DND-41 (cell line): ENCODE results near the gene RNF213.
"Not testable (repeated sequence)": the region's sequence is repeated elsewhere in the genome, so short reads cannot be mapped to it uniquely, and the experiment has no call there.

Source experiments
- ATAC-seq: fragments of 200-7000 bp; cut with Tn5 transposase; 3 replicates; pipeline ENCODE4 v1.9.1; 2021; ENCODE audit warnings: low read depth; ENCODE audit not compliant: insufficient read depth
- DNase-seq: peaks from one replicate; pipeline ENCODE4 v3.0.0-alpha.2; 2020
- H2AFZ ChIP-seq: 2 replicates; pipeline ENCODE4 v1.6.0; 2012; ENCODE audit warnings: low read depth, low read length
- H3K27ac ChIP-seq: 2 replicates; pipeline ENCODE4 v1.5.1; 2012; ENCODE audit warnings: low read length, inconsistent platforms
- H3K27me3 ChIP-seq: fragments of 200-600 bp; sonication (generic); 2 replicates; pipeline ENCODE4 v1.6.0; 2012; ENCODE audit warnings: low read length, mild to moderate bottlenecking, inconsistent platforms; ENCODE audit not compliant: insufficient read depth, poor library complexity
- H3K36me3 ChIP-seq: 2 replicates; pipeline ENCODE4 v1.5.1; 2012; ENCODE audit warnings: low read length, inconsistent platforms; ENCODE audit not compliant: insufficient read depth
- H3K4me1 ChIP-seq: 2 replicates; pipeline ENCODE4 v1.5.1; 2012; ENCODE audit warnings: mild to moderate bottlenecking, low read length; ENCODE audit not compliant: insufficient read depth
- H3K4me2 ChIP-seq: 2 replicates; pipeline ENCODE4 v1.6.0; 2012; ENCODE audit warnings: mild to moderate bottlenecking, moderate library complexity, low read length, inconsistent platforms; ENCODE audit not compliant: insufficient read depth
- H3K4me3 ChIP-seq, 2 experiments: fragments of 200-600 bp in 1 of 2; shearing (Covaris generic) in 1 of 2; 2 replicates each; pipeline ENCODE4 v1.5.1; 2012 to 2016; ENCODE audit warnings: inconsistent platforms in 2 of 2, low read length in 2 of 2, mild to moderate bottlenecking in 2 of 2, low read depth in 1 of 2, moderate library complexity in 1 of 2
- H3K79me2 ChIP-seq: 2 replicates; pipeline ENCODE4 v1.6.0; 2012; ENCODE audit warnings: low read length, inconsistent platforms; ENCODE audit not compliant: insufficient read depth
- H3K9ac ChIP-seq: 2 replicates; pipeline ENCODE4 v1.6.0; 2012; ENCODE audit warnings: low read depth, mild to moderate bottlenecking, inconsistent platforms, low read length, moderate library complexity
- H3K9me3 ChIP-seq: 2 replicates; pipeline ENCODE4 v1.5.1; 2012; ENCODE audit warnings: low read length, moderate library complexity, mild to moderate bottlenecking, inconsistent platforms; ENCODE audit not compliant: insufficient read depth, severe bottlenecking
- H4K20me1 ChIP-seq: 2 replicates; pipeline ENCODE4 v1.6.0; 2012; ENCODE audit warnings: low read length; ENCODE audit not compliant: insufficient read depth
- CTCF ChIP-seq: IDR thresholded peaks from 2 replicates; pipeline ENCODE4 v1.5.1; 2012; ENCODE audit warnings: borderline replicate concordance, low read length, moderate library complexity, mild to moderate bottlenecking; ENCODE audit not compliant: poor library complexity, severe bottlenecking; ENCODE audit errors: extremely low read depth
- EZH2 ChIP-seq: IDR thresholded peaks from 3 replicates; pipeline ENCODE4 v1.6.1; 2012; ENCODE audit warnings: borderline replicate concordance, low read depth, mild to moderate bottlenecking, moderate library complexity, low read length, inconsistent platforms; ENCODE audit not compliant: severe bottlenecking

Gene RNF213

GRCh38 chr17:80297996-80298560 is 37.4 kb downstream of the RNF213 start:
- Histone ChIP-seq H3K36me3 (peaks cover 90% of the 10 kb centered on the region), H3K4me3 (no peak overlapping the region), H3K9ac (no peak overlapping the region), H3K9me3 (peaks cover 9% of the 10 kb centered on the region), H3K27me3 (no peaks in the 10 kb centered on the region), H3K27ac (no peak overlapping the region), H2AFZ (no peak overlapping the region), H4K20me1 (peaks cover 5% of the 10 kb centered on the region; the same call in 1 of the 2 replicates), H3K4me2 (no peak overlapping the region), H3K4me1 (no peaks in the 10 kb centered on the region), H3K79me2 (no peaks in the 10 kb centered on the region)
- ATAC-seq (no peak), DNase-seq (no peak)
- TF ChIP-seq CTCF (no peak), EZH2 (no peak)

GRCh38 chr17:80299350-80300100 is 38.9 kb downstream of the RNF213 start:
- DNase-seq, H3K79me2 ChIP-seq, H4K20me1 ChIP-seq, H3K27me3 ChIP-seq, H3K4me2 ChIP-seq, H3K4me1 ChIP-seq, H3K9ac ChIP-seq, ATAC-seq, H3K27ac ChIP-seq, H2AFZ ChIP-seq, H3K4me3 ChIP-seq: not testable (repeated sequence)
- peaks cover 94% of the 10 kb centered on the region for H3K36me3 ChIP-seq
- peaks cover 15% of the 10 kb centered on the region for H3K9me3 ChIP-seq

- not testable (repeated sequence) for H3K27me3 ChIP-seq, H3K9ac ChIP-seq, H3K4me2 ChIP-seq, H4K20me1 ChIP-seq, H3K4me3 ChIP-seq, H2AFZ ChIP-seq, H3K79me2 ChIP-seq, ATAC-seq, H3K4me1 ChIP-seq, DNase-seq, H3K27ac ChIP-seq
- Histone ChIP-seq H3K36me3 (peaks cover 89% of the 10 kb centered on the region), H3K9me3 (peaks cover 15% of the 10 kb centered on the region)
Observed at GRCh38 chr17:80300756-80301155, 40.1 kb downstream of the RNF213 start.

DNA sequence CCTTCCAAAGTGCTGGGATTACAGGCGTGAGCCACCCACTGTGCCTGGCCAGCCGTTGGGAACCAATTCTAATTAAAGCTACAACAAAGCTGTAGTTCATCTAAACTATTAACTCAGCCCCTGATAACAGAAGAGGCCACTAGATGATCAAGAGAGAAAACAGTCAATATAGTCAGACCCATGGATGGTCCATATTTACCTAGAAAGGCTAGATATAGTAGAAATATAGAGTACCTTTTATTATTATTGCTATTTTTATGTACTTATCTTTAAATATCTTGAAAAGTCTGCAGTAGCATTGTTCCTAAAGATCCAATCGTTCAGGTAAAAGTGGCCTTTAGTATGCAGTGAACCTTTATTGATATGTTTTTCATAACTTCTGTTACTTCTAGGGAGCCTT is 43.2 kb downstream of the RNF213 start:
- Histone ChIP-seq H3K4me1 (no peaks in the 10 kb centered on the region), H3K4me3 (no peak overlapping the region), H3K4me2 (no peak overlapping the region), H3K9ac (no peak overlapping the region), H3K27ac (no peak overlapping the region), H3K27me3 (no peaks in the 10 kb centered on the region), H2AFZ (no peak overlapping the region), H3K79me2 (no peaks in the 10 kb centered on the region), H4K20me1 (no peaks in the 10 kb centered on the region), H3K36me3 (peaks cover 90% of the 10 kb centered on the region), H3K9me3 (peaks cover 15% of the 10 kb centered on the region)
- TF ChIP-seq CTCF (no peak), EZH2 (no peak)
- ATAC-seq = no peak
- no peak for DNase-seq
